ENCODE results near the gene VPS26C. TPM values are rescaled to one million over a fixed set of nuclear protein-coding genes. Genes with fewer than 3 reads are reported as not detected.

Gene VPS26C
- total RNA-seq, 2 experiments from 2014 or later: 31.8 to 36.0 TPM

GRCh38 chr21:37253991-37254390, 13.1 kb downstream of the VPS26C start:
- Histone ChIP-seq H3K36me3 (ENCODE audit: insufficient read depth, low read length) (no peaks in the 10 kb centered on the region), H3K27ac (ENCODE audit: low read depth in 1 of 2, low read length in 2 of 2) (no peak overlapping the region), H3K4me1 (ENCODE audit: insufficient read depth, low read length) (peaks cover 15% of the 10 kb centered on the region), H3K27me3 (ENCODE audit: control insufficient read depth in 1 of 2, insufficient read depth in 2 of 2, low read length in 2 of 2) (no peaks in the 10 kb centered on the region), H3K9me3 (ENCODE audit: control insufficient read depth in 1 of 2, insufficient read depth in 1 of 2, low read length in 2 of 2) (no peaks in the 10 kb centered on the region), H3K4me3 (ENCODE audit: low read length) (no peak overlapping the region)
- Mint-ChIP-seq H3K4me1 (ENCODE audit: low read depth) (peaks cover 69% of the 10 kb centered on the region), H3K27me3 (no peaks in the 10 kb centered on the region), H3K9me3 (no peaks in the 10 kb centered on the region), H3K4me3 (no peak overlapping the region), H3K27ac (no peak overlapping the region), H3K36me3 (ENCODE audit: low read depth) (peaks cover 17% of the 10 kb centered on the region)
- POLR2A ChIA-PET: interaction anchor here (5.8 kb wide), 1 partner anchor 13 kb away, joined by 41 read pairs; the partner anchor contains the start of gene VPS26C
- no peak for TF ChIP-seq CTCF (IDR thresholded peaks at IDR 0.05)
- CTCF ChIA-PET: no interaction called here
- DNase-seq: no peak
- intact Hi-C loops (cut with DNase I, micrococcal nuclease): loop anchor here in 1 of 2 experiments (10.0 kb wide), 1 partner anchor 211 kb away; no protein-coding TSS in a partner anchor
- ATAC-seq (ENCODE audit: poor library complexity): no peak

GRCh38 chr21:37251294-37251634, 15.9 kb downstream of the VPS26C start:
- Histone ChIP-seq H3K4me3 (ENCODE audit: low read length) (no peak overlapping the region), H3K27ac (ENCODE audit: low read depth in 1 of 2, low read length in 2 of 2) (no peak overlapping the region), H3K9me3 (ENCODE audit: control insufficient read depth in 1 of 2, insufficient read depth in 1 of 2, low read length in 2 of 2) (no peaks in the 10 kb centered on the region), H3K36me3 (ENCODE audit: insufficient read depth, low read length) (no peaks in the 10 kb centered on the region), H3K4me1 (ENCODE audit: insufficient read depth, low read length) (no peaks in the 10 kb centered on the region), H3K27me3 (ENCODE audit: control insufficient read depth in 1 of 2, insufficient read depth in 2 of 2, low read length in 2 of 2) (no peaks in the 10 kb centered on the region)
- intact Hi-C loops (cut with DNase I, micrococcal nuclease): loop anchor here in 1 of 2 experiments (10.0 kb wide), 1 partner anchor 214 kb away; no protein-coding TSS in a partner anchor
- Mint-ChIP-seq H3K36me3 (ENCODE audit: low read depth) (peaks cover 9% of the 10 kb centered on the region), H3K27ac (no peak overlapping the region), H3K4me1 (ENCODE audit: low read depth) (peaks cover 77% of the 10 kb centered on the region), H3K4me3 (no peak overlapping the region), H3K27me3 (no peaks in the 10 kb centered on the region), H3K9me3 (no peaks in the 10 kb centered on the region)
- ATAC-seq (ENCODE audit: poor library complexity): no peak
- no peak for DNase-seq
- ChIA-PET CTCF (no interaction called here), POLR2A (no interaction called here)
- no peak for TF ChIP-seq CTCF (IDR thresholded peaks at IDR 0.05)

GRCh38 chr21:37249112-37249904, 17.8 kb downstream of the VPS26C start:
- Histone ChIP-seq H3K27ac (ENCODE audit: low read depth in 1 of 2, low read length in 2 of 2) (no peak overlapping the region), H3K27me3 (ENCODE audit: control insufficient read depth in 1 of 2, insufficient read depth in 2 of 2, low read length in 2 of 2) (no peaks in the 10 kb centered on the region), H3K9me3 (ENCODE audit: control insufficient read depth in 1 of 2, insufficient read depth in 1 of 2, low read length in 2 of 2) (no peaks in the 10 kb centered on the region), H3K4me1 (ENCODE audit: insufficient read depth, low read length) (peaks cover 11% of the 10 kb centered on the region), H3K4me3 (ENCODE audit: low read length) (no peak overlapping the region), H3K36me3 (ENCODE audit: insufficient read depth, low read length) (no peaks in the 10 kb centered on the region)
- Mint-ChIP-seq H3K27ac (peak overlapping the region; percentile 1), H3K4me3 (no peak overlapping the region), H3K36me3 (ENCODE audit: low read depth) (peaks cover 16% of the 10 kb centered on the region), H3K27me3 (no peaks in the 10 kb centered on the region), H3K9me3 (no peaks in the 10 kb centered on the region), H3K4me1 (ENCODE audit: low read depth) (peaks cover 88% of the 10 kb centered on the region)
- no peak for ATAC-seq (ENCODE audit: poor library complexity)
- DNase-seq: no peak
- ChIA-PET POLR2A (no interaction called here), CTCF (interaction anchor here (1.2 kb wide), 1 partner anchor 8 kb away, joined by 3 read pairs; no protein-coding TSS in a partner anchor)
- TF ChIP-seq CTCF (IDR thresholded peaks at IDR 0.05): no peak
- intact Hi-C loops (cut with DNase I, micrococcal nuclease): no loop called here

All from CD4-positive, alpha-beta T cell (primary cell).